ENCODE measurements around the gene ZG16.
A peak's percentile ranks its signal among the peaks of the same experiment; 100 is the strongest.
"Not testable (repeated sequence)": the region's sequence is repeated elsewhere in the genome, so short reads cannot be mapped to it uniquely, and the experiment has no call there.

Gene ZG16

DNA sequence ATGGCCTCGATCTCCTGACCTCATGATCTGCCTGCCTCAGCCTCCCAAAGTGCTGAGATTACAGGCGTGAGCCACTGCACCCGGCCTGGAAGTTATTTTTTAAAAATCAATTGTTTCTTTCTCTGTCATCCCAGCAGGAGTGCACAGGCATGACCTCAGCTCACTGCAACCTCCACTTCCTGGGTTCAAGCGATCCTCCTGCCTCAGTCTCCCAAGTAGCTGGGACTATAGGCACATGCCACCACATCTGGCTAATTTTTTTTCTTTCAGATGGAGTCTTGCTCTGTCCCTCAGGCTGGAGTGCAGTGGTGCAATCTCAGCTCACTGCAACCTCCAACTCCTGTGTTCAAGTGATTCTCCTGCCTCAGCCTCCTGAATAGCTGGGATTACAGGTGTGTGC lies 9.1 kb downstream of the ZG16 start:
- not testable (repeated sequence) for DNase-seq

DNA sequence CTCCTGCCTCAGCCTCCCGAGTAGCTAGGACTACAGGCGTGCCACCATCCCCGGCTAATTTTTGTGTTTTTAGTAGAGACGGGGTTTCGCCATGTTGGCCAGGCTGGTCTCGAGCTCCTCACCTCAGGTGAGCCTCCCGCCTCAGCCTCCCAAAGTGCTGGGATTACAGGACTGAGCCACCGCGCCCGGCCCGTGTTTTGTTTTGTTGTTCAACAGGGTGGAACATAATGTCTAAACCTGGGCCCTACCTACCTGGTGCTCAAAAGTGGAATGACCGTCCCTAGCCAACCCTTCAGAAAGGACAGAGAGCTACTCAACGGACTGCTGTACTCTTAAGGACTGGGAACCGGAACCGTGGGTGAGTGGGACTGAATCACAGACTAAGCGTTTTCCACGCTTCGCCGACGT lies 11.7 kb downstream of the ZG16 start:
- no peak for DNase-seq

DNA sequence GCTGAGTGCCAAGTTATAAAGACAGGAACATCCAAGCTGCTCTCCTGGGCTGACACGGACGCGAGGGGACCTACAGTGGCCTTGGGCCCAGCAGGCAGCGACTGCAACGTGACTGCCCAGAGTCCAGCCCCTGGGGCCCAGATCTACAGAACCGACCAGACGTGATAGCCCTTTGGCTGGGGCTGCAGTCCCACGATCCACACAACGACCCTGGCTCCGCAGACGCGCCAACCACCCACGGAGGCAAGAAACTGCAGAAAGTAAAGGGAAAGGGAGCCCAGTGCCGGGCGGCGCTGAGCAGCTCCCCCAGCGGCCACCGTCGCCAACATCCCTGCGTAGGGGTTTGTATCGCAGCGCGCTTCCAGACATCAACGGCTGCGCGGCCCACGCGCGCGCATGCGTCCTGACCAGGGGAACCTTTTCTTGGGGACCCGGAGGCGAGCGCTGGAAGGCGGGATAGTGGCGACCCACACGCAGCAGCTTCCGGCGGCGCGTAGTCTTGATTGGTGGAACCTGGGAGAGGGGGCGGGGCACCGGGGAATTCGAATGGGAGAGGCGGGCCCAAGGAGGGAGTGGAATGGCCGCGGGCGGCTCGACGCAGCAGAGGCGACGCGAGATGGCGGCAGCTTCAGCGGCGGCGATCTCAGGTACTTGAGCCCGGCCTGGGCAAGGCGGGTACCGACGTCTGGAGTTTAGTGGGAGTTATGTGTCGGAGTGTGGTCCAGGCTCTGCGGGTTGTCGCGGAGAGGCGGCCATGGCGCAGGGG lies 12.3 kb downstream of the ZG16 start, which contains the start of gene KIF22:
KIF22 (plus strand) TSS at position 569 of the 766 bp plus-strand sequence; CDS start at position 578, 9 bp downstream.
- peak; percentile 94 for DNase-seq

DNA sequence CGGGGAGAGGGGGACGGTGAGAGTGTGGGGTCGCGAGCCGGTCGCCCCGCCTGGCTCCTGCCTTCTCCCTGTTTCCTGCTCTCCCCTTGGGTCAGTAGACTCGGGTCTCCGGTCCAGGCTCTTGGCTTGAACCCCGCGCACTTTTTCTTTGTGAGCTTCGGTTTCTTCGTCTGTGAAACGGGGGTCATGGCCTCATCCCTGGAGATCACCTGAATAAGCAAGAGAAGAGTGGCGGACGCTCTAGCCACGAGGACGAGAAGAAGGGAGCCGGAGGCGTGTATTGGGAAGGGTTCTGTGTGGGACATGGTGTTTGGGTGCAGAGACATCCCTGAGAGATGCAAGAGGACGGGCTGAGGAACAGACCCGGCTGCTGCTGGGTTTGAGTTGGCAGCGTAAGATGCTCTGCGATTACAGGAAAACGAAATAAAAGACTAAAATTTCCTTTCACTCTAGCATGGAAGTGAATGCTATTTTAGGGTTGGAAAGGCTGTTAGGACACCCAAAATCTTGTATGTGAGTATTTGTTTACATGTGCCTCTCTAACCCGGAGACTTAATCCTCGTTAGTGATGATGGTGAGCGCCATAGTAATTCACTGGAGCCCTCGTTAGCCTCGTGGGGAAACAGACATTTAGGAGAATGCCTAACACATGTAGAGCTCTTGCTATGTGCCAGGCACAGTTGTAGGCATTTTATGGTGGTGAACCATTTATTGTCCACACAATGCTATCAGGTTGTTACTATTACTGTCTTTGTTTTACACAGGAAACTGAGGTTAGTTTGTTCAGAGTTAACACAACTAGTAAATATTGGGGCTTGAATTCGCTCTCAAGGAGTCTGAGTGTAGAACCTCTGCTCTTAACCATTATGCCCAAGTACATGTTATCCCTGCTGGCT lies 13.1 kb downstream of the ZG16 start:
- DNase-seq, result no peak

DNA sequence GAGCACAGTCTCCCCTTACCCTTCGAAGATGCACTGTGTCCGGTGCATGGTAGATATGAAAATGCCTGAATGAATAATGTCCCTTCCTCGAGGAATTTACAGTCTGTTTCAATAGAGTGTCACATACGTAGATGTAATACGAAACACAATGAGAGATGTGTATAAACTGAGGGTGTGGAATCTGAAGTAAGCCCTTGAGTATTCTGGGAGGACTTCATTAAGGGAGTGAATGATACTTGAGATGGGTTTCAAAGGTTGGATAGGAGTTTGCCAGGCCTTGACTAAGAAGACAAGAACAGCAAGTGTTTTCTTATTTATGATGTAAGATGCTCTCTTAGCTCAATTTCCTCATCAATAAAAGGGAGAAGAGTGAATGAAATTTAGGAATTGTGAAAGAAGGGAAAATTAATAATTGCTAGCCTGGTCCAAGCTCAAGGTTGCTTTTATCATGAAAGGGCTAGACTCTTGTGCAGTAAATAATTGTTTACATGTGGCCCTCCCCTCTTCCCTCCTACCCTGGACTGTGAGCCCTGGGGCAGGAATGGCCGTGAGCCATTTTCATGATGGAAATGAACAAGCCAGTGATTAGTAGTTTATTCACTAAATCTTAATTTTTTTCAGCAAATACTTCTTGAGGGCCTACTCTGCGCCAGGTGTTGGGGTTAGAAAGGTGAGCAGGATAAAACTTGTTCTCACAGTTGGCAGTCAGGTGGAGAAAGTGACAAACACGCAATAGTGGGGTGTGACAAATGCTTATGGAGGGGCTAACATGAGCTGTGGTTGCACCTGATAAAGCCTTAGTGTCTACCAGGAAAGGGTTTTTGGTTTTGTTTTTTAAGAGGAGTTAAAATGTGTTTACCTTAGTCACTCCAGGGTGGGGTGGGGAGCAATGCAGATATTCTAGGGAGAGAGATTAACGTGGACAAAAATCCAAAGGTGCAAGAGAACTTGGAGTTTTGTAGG lies 14.1 kb downstream of the ZG16 start:
- no peak for DNase-seq

DNA sequence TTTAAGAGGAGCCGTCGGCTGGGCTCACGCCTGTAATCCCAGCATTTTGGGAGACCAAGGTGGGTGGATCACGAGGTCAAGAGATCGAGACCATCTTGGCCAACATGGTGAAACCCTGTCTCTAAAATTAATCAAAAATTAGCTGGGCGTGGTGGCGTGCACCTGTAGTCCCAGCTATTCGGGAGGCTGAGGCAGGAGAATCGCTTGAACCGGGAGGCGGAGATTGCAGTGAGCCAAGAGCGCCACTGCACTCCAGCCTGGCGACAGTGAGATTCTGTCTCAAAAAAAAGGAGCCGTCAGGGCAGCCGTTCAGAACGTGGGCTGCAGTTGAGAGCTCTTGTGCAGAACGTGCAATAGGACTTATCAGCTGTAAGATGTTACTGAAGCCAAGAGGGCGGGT lies 15.1 kb downstream of the ZG16 start:
- DNase-seq, result not testable (repeated sequence)

DNA sequence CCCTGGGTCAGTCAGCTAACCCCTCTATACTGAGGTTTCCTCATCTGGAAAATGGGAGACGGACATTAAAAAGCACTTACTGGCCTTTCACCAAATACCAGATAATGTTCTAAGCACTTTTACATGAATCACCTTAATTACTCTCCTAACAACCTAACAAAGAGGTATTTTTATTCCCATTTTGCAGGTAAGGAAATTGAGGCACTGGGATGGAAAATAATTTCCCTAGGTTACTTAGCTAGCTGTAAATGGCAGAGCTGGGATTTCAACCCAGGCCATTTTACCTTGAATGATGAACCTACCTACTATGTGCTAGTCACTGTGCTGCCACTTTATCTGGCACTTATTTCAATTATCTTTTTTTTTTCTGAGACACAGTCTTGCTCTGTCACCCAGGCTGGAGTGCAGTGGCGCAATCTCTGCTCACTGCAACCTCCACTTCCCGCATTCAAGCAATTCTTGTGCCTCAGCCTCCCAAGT lies 16.2 kb downstream of the ZG16 start:
- no peak for DNase-seq

DNA sequence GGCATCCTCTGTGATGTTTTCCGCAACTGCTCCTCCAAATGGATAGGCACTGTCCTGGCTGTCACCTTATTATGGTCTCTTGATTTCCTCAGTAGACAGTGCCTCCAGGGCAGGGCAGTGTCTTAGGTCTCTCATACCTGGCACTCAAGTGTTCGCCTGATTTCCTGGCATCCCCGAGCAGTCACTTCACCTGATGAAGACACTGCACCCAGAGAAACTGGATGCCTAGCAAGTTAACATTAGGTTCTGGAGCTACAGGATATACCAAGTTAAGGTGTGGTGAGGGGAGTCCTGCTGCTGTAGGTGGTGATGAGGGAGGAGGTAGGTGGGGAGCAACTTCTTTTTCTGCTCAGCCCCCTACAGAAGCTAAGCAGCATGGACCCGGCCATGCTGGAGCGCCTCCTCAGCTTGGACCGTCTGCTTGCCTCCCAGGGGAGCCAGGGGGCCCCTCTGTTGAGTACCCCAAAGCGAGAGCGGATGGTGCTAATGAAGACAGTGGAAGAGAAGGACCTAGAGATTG lies 24.4 kb downstream of the ZG16 start:
- DNase-seq, result no peak

DNA sequence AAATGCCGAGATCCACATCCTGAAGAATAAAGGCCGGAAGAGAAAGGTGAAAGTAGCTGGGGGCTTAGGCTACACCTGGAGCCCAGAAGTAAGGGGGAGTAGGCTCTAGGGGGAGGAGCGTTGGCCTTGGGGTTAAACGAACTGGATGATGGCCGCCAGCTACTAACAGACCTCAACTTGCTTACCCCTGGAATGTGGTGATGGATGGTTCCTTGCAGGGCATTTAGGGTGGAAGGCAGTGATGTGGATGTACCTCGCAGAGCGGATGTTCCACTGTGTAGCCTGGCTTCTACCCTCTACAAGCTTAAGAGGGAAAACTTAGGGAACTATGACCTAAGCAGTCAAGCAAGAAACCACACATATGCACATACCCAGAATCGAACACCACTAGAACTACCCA lies 26.0 kb downstream of the ZG16 start:
- DNase-seq, result no peak

DNA sequence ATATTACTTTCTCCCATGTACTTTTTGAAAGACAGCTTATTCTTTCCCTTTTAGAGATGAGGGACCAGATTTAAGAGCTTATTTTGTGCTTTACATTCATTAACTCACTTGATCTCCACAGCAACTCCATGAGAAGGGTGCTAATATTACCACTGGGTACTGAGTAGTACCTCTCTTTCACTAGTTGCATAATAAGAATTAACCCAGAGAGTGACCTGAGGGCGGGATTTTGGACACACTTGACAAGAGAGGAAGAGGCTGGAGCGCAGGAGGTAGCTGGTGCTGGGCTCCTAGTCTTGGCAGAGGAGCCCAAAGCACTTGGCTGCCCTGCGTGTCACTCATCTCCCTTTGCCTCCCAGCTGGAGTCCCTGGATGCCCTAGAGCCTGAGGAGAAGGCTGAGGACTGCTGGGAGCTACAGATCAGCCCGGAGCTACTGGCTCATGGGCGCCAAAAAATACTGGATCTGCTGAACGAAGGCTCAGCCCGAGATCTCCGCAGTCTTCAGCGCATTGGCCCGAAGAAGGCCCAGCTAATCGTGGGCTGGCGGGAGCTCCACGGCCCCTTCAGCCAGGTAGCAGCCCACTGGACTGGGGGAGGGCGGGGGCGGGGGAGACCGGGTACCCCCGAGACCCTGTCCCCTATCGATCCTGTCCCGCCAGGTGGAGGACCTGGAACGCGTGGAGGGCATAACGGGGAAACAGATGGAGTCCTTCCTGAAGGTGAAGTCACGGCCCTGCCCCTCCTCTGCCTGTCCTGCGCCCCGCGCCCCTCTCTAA lies 26.6 kb downstream of the ZG16 start:
- no peak for DNase-seq

DNA sequence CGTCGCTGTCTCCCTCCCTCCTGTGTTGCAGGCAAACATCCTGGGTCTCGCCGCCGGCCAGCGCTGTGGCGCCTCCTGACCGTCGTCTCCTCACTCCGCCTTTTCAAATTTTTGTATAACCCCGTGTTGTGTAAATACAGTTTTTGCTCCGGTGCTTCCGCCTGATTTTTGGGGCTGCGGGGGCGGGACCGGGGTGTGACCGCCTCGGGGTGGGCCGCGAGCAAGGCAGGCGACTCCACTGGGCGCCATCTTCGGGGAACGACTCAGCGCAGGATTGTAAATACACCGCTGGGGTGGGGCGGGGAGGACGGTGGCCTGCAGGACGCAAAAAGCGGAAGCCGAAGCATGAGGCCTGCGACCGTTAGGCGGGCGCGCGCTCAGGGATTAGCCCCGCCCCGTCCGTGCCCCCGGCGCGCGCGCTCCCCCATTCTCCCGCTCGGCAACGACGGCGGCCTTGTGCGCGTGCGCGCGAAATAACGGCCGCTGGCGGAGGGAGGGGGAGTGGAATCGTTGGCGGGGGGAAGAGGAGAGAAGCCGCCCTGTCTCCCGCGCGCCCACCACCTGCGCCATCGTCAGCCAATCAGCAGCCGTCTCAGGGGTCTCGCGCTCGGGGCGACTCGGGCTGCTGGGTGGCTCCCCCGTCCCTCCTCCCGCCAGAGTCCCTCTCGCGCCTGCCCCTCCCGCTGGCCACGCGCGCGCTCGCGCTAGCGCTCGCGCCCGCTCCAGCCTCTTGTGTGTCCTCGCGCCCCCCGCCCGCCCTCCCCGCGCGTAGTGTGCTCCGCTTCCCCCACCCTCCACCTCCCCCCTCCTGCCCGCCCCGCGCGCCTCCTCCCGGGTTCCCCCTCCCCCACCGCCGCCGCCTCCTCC lies 27.4 kb downstream of the ZG16 start:
- DNase-seq, result peak; percentile 99

DNA sequence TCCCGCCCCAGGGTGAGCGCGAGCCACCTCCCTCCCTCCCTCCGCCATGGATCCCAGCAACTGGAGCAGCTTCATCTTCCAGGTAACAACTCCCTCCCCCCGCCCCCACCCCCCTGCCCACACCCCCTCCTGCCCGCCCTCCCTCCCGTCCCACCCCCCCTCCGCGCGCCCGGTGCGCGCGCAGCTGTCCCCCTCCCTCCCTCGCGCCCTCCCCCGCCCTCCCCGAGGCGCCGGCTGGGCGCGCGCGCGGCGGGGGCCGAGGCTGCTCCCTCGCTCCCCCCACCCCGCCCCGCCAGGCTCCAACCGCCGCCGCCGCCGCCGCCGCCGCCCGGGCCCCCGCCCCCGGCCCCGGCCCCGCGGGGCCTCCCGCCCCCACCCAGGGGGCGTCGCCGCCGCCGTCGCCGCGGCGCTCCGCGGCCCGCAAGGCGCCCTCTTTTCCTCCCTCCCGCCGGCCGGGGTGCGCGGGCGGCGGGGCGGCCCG lies 28.1 kb downstream of the ZG16 start, which contains the start of gene MAZ:
MAZ (plus strand) TSS at position 431 of the 481 bp plus-strand sequence. CDS start 173 bp downstream, outside the sequence.
- DNase-seq, result no peak

DNA sequence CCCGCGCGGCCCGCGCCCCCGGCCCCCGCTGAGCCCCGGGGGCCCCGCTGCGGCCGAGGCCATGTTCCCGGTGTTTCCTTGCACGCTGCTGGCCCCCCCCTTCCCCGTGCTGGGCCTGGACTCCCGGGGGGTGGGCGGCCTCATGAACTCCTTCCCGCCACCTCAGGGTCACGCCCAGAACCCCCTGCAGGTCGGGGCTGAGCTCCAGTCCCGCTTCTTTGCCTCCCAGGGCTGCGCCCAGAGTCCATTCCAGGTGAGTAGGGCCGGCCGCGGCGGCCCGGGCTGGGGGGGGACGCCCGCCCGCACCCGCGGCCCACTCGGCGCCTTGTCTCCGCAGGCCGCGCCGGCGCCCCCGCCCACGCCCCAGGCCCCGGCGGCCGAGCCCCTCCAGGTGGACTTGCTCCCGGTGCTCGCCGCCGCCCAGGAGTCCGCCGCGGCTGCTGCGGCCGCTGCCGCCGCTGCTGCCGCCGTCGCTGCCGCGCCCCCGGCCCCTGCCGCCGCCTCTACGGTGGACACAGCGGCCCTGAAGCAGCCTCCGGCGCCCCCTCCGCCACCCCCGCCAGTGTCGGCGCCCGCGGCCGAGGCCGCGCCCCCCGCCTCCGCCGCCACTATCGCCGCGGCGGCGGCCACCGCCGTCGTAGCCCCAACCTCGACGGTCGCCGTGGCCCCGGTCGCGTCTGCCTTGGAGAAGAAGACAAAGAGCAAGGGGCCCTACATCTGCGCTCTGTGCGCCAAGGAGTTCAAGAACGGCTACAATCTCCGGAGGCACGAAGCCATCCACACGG lies 28.8 kb downstream of the ZG16 start:
- DNase-seq, result peak; percentile 73

DNA sequence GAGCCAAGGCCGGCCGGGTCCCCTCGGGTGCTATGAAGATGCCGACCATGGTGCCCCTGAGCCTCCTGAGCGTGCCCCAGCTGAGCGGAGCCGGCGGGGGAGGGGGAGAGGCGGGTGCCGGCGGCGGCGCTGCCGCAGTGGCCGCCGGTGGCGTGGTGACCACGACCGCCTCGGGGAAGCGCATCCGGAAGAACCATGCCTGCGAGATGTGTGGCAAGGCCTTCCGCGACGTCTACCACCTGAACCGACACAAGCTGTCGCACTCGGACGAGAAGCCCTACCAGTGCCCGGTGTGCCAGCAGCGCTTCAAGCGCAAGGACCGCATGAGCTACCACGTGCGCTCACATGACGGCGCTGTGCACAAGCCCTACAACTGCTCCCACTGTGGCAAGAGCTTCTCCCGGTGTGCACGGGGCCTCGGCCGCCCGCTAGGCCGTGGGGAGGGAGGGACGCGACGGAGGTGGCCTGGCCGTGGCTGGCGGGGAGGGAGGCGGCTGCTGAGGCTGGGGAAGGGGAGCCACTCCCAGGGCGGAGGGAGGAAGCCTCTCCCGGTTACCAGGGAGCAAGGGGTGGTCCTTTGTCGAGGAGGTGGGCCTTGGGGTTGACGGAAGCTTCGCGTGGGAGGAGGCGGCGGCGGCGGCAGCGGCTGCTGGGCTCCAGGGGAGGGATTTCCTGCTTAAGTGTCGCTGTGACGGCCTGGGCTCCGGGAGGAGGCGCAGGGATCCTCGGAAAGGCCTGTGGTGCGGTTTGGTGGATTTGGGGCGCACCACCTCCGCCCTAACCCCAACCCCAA lies 29.6 kb downstream of the ZG16 start:
- DNase-seq, result peak; percentile 91

DNA sequence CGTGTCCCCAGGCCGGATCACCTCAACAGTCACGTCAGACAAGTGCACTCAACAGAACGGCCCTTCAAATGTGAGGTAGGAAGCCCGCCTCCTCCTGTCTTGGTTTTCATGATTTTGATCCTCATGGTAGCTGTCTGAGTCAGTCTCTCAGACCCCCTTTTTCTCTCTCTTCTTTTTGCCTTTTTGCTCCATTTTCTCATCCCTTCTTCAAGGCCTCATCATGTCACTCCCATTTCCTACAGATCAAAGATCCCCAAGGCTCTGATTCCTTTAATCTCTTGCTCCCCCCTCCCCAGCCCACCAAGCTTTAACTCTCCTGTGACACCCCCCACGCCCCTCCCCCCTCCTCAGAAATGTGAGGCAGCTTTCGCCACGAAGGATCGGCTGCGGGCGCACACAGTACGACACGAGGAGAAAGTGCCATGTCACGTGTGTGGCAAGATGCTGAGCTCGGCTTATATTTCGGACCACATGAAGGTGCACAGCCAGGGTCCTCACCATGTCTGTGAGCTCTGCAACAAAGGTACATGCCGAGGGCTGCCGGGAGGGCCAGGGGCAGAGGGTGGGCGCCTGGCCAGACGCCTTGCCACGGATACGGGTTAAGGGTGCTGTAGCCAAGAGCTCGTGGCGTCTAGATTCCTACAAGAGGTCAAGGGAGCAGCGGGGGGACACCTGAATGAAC lies 30.3 kb downstream of the ZG16 start:
- DNase-seq, result no peak

DNA sequence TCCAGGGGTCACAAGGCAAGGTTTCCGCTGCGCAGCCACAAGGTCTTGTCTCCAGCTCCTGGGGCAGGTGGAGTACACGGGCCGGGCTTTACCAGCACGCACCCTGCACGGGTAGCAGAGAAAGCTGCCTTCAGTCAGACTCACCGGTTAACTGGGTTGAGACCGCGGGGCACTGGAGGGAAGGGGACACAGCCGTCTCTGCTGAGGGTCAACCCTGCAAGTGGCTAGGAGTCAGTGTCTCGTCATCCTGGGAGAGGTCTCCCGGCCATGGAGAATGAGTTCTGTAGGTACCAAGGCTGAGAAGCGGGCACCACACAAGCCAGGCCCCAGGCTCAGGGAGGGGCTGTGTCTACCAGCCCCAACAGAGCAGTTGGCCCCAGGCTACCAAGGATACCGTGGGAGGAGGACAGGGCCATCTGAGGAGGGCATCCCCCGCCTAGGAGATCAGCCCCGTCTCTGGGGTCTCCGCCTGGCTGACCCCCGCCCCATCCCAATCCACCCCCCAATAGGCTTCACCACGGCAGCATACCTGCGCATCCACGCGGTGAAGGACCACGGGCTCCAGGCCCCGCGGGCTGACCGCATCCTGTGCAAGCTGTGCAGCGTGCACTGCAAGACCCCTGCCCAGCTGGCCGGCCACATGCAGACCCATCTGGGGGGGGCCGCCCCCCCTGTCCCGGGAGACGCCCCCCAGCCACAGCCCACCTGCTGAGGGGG lies 31.1 kb downstream of the ZG16 start:
- DNase-seq, result no peak
